GM13977 (cell line): ENCODE measurements around the gene NLRX1.
"Not testable (repeated sequence)": the region's sequence is repeated elsewhere in the genome, so short reads cannot be mapped to it uniquely, and the experiment has no call there.

Experiments
- DNase-seq: peaks from one replicate; pipeline ENCODE4 v3.0.0; 2012; ENCODE audit warnings: low spot score
- CTCF ChIP-seq: IDR thresholded peaks from 2 replicates; pipeline ENCODE4 v1.5.1; 2012; ENCODE audit warnings: mild to moderate bottlenecking, control low read depth; ENCODE audit not compliant: insufficient read depth; ENCODE audit errors: extremely low read depth, missing control alignments
- in situ Hi-C: fragments of 300-500 bp; cut with MboI; formaldehyde crosslinking; loops from one replicate; pipeline ENCODE4 v1.12.0; 2022; ENCODE audit warnings: low sequenced_read_pairs, low pct_unique_long_range_greater_than_20kb, mixed read lengths, inconsistent platforms; ENCODE audit not compliant: unreplicated experiment

Gene NLRX1

DNA sequence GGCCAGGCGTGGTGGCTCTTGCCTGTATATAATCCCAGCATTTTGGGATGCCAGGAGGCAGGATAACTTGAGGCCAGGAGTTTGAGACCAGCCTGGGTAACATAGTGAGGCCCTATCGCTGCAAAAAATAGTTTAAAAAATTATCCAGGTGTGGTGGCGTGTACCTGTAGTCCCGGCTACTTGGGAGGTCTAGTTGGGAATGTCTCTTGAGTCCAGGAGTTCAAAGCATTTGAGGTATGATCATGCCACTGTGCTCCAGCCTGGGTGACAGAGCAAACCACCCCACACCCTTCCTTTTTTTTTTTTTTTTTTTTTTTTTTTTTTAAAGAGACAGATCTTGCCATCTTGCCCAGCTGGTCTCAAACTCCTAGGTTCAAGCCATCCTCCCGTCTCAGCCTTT lies 54.4 kb downstream of the NLRX1 start:
- no peak for TF ChIP-seq CTCF
- in situ Hi-C loops = no loop called here
- no peak for DNase-seq

DNA sequence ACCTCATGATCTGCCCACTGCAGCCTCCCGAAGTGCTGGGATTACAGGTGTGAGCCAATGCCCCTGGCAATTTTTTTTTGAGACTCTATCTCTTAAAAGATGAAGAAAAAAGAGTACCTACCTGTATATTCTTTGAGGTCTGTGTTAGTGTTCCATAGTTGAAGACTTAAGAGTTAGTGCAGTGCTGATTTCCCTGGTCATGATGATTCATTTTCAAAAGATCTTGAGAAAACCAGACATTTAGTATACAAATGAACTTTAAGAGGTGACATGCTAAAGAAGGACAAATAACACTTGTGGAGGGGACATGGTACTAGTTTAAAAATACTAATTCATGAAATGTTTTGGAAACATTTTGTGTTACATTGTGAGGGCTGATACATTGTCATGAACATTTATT lies 55.3 kb downstream of the NLRX1 start:
- in situ Hi-C loops = no loop called here
- DNase-seq = no peak
- no peak for TF ChIP-seq CTCF

GRCh38 chr11:119228535-119229287 lies 60.2 kb downstream of the NLRX1 start:
- in situ Hi-C loops, DNase-seq: not testable (repeated sequence)

- TF ChIP-seq CTCF = no peak
- no peak for DNase-seq
- in situ Hi-C loops = no loop called here
These were observed 60.8 kb downstream of the NLRX1 start for GRCh38 chr11:119229288-119229672.

- TF ChIP-seq CTCF = no peak
- no peak for DNase-seq
- in situ Hi-C loops = no loop called here
These were observed 61.2 kb downstream of the NLRX1 start for GRCh38 chr11:119229741-119230140.
